Bronchial smooth muscle cell (primary cell): ENCODE data around the gene PSIP1. TPM values are rescaled to one million over a fixed set of nuclear protein-coding genes. Genes with fewer than 3 reads are reported as not detected.

Experiments used
- total RNA-seq: library from RNA; depleted of rRNA; stranded (reverse); fragments of >200 nt; gene quantifications from 2 replicates; pipeline ENCODE4 v1.2.1, GENCODE V29; 2014

Gene PSIP1
- 20.5 and 31.5 TPM in 2 replicates for total RNA-seq

GRCh38 chr9:15510789-15511575 lies at the start of gene PSIP1:
TSS of gene PSIP1 (minus strand) at chr9:15510970. CDS start at chr9:15510188, 782 bp downstream.

GRCh38 chr9:15552636-15553527 lies 42.1 kb upstream of the PSIP1 start, which contains the start of gene CCDC171:
TSS of gene CCDC171 (plus strand) at chr9:15553043. CDS start at chr9:15564089, 11,046 bp downstream.

DNA sequence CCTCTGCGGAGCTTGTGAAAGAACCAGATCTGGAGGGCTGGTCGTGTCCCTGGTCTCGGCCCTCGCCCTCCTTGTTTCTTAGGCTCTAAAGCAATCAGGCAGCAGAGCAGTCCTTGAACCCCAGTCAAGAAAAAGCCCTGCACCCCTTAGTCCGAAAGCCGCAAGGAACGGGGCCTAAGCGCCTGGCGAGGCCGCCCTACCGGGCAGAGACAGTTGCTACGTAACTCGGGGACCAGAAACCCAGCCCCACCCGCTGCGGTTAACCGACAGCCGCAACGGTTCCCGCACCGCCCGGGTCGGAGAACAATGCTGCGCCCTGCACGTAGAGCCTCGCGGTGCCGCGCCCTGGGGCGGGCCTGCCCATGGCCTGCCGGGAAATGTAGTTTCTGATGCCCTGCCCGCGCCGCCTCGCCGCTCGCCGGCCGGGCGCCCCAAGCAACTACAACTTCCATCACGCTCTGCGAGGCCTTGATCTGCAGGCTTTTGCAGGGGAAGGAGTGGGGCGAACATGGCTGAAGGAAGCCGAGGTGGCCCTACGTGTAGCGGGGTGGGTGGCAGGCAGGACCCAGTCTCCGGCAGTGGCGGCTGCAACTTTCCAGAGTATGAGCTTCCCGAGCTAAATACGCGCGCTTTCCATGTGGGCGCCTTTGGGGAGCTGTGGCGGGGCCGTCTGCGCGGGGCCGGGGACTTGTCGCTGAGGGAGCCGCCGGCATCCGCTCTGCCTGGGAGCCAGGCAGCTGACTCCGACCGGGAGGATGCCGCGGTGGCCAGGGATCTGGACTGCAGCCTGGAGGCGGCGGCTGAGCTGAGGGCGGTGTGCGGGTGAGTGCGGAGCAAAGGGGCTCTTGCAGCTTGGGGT lies 88.2 kb downstream of the PSIP1 start, which contains the start of gene SNAPC3:
Gene SNAPC3 (plus strand): TSS at position 505 of the 859 bp plus-strand sequence. CDS start 4 bp downstream, at position 509.

Other genes with a start within 250 kb of the PSIP1 start
- gene TTC39B, start 203.8 kb downstream of the PSIP1 start, total RNA-seq, result 6.9 and 9.1 TPM in 2 replicates
- gene SNAPC3, start 88.1 kb downstream of the PSIP1 start, total RNA-seq, result 32.3 TPM in 2 replicates
- 4.4 and 5.7 TPM in 2 replicates for gene CCDC171, start 42.1 kb upstream of the PSIP1 start, total RNA-seq